PC-9 (cell line): ENCODE measurements around the gene CLN6. TPM values are rescaled to one million over a fixed set of nuclear protein-coding genes. Genes with fewer than 3 reads are reported as not detected.
"Not testable (repeated sequence)": the region's sequence is repeated elsewhere in the genome, so short reads cannot be mapped to it uniquely, and the experiment has no call there.

Source experiments
- BruUV-seq: library from RNA; stranded (reverse); fragments of 400-500 nt; replicated peaks from 2 replicates; lab custom pipeline; 2021; lab: Mats Ljungman, UMichigan
- CTCF ChIA-PET: fragments of 300-600 bp; sonication (Branson Sonifier 250); formaldehyde crosslinking; loops from one replicate; lab custom pipeline; 2022; ENCODE audit warnings: antibody characterized with exemption; lab: Charles Lee
- POLR2A ChIA-PET: fragments of 300-600 bp; sonication (Branson Sonifier 250); formaldehyde crosslinking; loops from one replicate; lab custom pipeline; 2022; ENCODE audit warnings: antibody characterized with exemption; ENCODE audit not compliant: unreplicated experiment; lab: Charles Lee
- DNase-seq, 2 experiments: peaks; one replicate each; pipeline versions ENCODE4 v3.0.0 to v3.0.0-alpha.2; 2015 to 2022; ENCODE audit warnings: mixed read lengths in 1 of 2
- H2AFZ ChIP-seq: fragments of 200-600 bp; sonication (generic); 2 replicates; pipeline ENCODE4 v1.8.1; 2017; ENCODE audit warnings: antibody characterized with exemption
- H3F3A ChIP-seq: fragments of 200-600 bp; sonication (generic); 2 replicates; pipeline ENCODE4 v1.8.1; 2017; ENCODE audit warnings: antibody characterized with exemption, mild to moderate bottlenecking, low read depth; ENCODE audit not compliant: insufficient read depth
- H3K27ac ChIP-seq: fragments of 200-600 bp; sonication (generic); 2 replicates; pipeline ENCODE4 v1.6.1; 2016; ENCODE audit warnings: mixed run types
- H3K27me3 ChIP-seq: fragments of 200-600 bp; sonication (generic); 2 replicates; pipeline ENCODE4 v1.6.1; 2016; ENCODE audit warnings: low read depth, mixed run types; ENCODE audit not compliant: insufficient read depth
- H3K36me3 ChIP-seq: fragments of 200-600 bp; sonication (generic); 2 replicates; pipeline ENCODE4 v1.6.1; 2016; ENCODE audit warnings: low read depth, mixed run types
- H3K4me1 ChIP-seq: fragments of 200-600 bp; sonication (generic); replicated peaks from 2 replicates; pipeline ENCODE4 v1.6.1; 2016; ENCODE audit warnings: mixed run types; ENCODE audit not compliant: insufficient read depth
- H3K4me2 ChIP-seq: fragments of 200-600 bp; sonication (generic); 2 replicates; pipeline ENCODE4 v1.6.1; 2017; ENCODE audit warnings: mixed run types
- H3K4me3 ChIP-seq: fragments of 200-600 bp; sonication (generic); 2 replicates; pipeline ENCODE4 v1.6.1; 2016; ENCODE audit warnings: mixed run types
- H3K79me2 ChIP-seq: fragments of 200-600 bp; sonication (generic); 2 replicates; pipeline ENCODE4 v1.6.1; 2017; ENCODE audit warnings: low read depth, mixed run types
- H3K9me2 ChIP-seq: fragments of 200-600 bp; sonication (generic); 2 replicates; pipeline ENCODE4 v1.8.1; 2017; ENCODE audit warnings: mild to moderate bottlenecking; ENCODE audit not compliant: insufficient read depth
- H3K9me3 ChIP-seq: fragments of 200-600 bp; sonication (generic); 2 replicates; pipeline ENCODE4 v1.8.1; 2016; ENCODE audit warnings: low read depth; ENCODE audit not compliant: insufficient read depth
- H4K20me1 ChIP-seq: fragments of 200-600 bp; sonication (generic); 2 replicates; pipeline ENCODE4 v1.8.1; 2017; ENCODE audit not compliant: insufficient read depth
- EZH2 ChIP-seq: fragments of 200-600 bp; sonication (generic); IDR thresholded peaks from 2 replicates; pipeline ENCODE4 v1.8.0; 2017; ENCODE audit warnings: antibody characterized with exemption, low read depth
- intact Hi-C: fragments of 100-400 bp; cut with micrococcal nuclease; formaldehyde crosslinking; loops from one replicate; pipeline ENCODE4 v1.10.0; 2022; ENCODE audit not compliant: unreplicated experiment
- total RNA-seq: library from RNA; stranded (reverse); gene quantifications from 2 replicates; pipeline ENCODE4 v1.2.3, GENCODE V29; 2021
- TF ChIP-seq, protein P1 (sequence below): fragments of 200-600 bp; sonication (generic); conservative IDR thresholded peaks from 2 replicates; pipeline ENCODE4 v1.6.1; 2017; ENCODE audit warnings: mixed run types, antibody characterized with exemption, mild to moderate bottlenecking, moderate library complexity

Gene CLN6
- total RNA-seq, 1 experiment from 2014 or later: 48.7 TPM

DNA sequence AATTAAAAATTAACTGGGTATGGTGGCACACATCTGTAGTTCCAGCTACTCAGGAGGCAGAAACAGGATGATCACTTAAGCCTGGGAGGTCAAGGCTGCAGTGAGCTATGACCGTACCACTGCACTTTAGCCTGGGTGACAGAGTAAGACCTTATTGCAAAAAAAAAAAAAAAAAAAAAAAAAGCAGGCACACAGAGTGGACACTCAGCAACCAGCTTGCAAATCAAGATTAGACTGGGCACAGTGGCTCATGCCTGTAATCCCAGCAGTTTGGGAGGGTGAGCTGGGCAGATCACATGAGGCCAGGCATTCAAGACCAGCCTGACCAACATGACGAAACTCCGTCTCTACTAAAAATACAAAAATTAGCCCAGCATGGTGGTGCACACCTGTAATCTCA is 5.4 kb downstream of the CLN6 start:
- Histone ChIP-seq H3K4me3 (no peak overlapping the region), H4K20me1 (no peaks in the 10 kb centered on the region), H2AFZ (no peak overlapping the region), H3K27me3 (no peaks in the 10 kb centered on the region), H3K9me2 (no peaks in the 10 kb centered on the region), H3K4me2 (no peak overlapping the region), H3K36me3 (no peaks in the 10 kb centered on the region), H3K4me1 (0 out of 2 replicates have a peak, but pooled peaks cover 9% of the 10 kb centered on the region), H3F3A (peaks cover 3% of the 10 kb centered on the region; the same call in 1 of the 2 replicates), H3K27ac (no peak overlapping the region), H3K79me2 (peaks cover 58% of the 10 kb centered on the region), H3K9me3 (no peaks in the 10 kb centered on the region)
- intact Hi-C loops: no loop called here
- TF ChIP-seq, protein P1, sequence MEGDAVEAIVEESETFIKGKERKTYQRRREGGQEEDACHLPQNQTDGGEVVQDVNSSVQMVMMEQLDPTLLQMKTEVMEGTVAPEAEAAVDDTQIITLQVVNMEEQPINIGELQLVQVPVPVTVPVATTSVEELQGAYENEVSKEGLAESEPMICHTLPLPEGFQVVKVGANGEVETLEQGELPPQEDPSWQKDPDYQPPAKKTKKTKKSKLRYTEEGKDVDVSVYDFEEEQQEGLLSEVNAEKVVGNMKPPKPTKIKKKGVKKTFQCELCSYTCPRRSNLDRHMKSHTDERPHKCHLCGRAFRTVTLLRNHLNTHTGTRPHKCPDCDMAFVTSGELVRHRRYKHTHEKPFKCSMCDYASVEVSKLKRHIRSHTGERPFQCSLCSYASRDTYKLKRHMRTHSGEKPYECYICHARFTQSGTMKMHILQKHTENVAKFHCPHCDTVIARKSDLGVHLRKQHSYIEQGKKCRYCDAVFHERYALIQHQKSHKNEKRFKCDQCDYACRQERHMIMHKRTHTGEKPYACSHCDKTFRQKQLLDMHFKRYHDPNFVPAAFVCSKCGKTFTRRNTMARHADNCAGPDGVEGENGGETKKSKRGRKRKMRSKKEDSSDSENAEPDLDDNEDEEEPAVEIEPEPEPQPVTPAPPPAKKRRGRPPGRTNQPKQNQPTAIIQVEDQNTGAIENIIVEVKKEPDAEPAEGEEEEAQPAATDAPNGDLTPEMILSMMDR: no peak
- TF ChIP-seq EZH2: no peak
- ChIA-PET CTCF (interaction anchor here (0.6 kb wide), 1 partner anchor 47 kb away, joined by 5 read pairs; no protein-coding TSS in a partner anchor), POLR2A (no interaction called here)
- no peak for DNase-seq
- BruUV-seq: no TSS peak

DNA sequence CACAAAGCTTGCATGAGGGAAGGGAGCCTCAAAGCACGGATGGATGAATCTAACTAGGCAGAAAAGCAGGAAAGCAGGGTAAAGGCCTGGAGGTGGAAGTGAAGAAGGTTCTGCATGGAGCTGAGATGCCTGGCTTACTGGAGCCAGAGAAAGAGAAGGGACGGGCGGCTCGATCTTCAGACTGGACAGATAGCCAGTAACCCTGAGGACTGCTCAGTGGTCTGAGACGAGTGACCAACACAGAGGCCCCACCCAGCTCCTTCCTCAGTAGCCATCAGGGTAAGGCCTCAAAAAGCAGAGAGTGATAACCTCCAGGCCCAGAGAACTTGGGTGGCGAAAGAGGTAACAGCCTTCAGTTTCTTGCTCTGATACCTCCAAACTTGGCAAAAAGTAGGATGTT is 6.4 kb downstream of the CLN6 start:
- Histone ChIP-seq H3K27ac (no peak overlapping the region), H3K9me3 (no peaks in the 10 kb centered on the region), H3K4me2 (no peak overlapping the region), H3K4me1 (0 out of 2 replicates have a peak, but pooled peaks cover 4% of the 10 kb centered on the region), H4K20me1 (no peaks in the 10 kb centered on the region), H3K4me3 (no peak overlapping the region), H3K79me2 (peaks cover 52% of the 10 kb centered on the region), H3K9me2 (no peaks in the 10 kb centered on the region), H3K27me3 (no peaks in the 10 kb centered on the region), H3F3A (peaks cover 3% of the 10 kb centered on the region; the same call in 1 of the 2 replicates), H2AFZ (no peak overlapping the region), H3K36me3 (no peaks in the 10 kb centered on the region)
- intact Hi-C loops: no loop called here
- CTCF ChIA-PET: no interaction called here
- POLR2A ChIA-PET: no interaction called here
- BruUV-seq: no TSS peak
- TF ChIP-seq, protein P1: no peak
- TF ChIP-seq EZH2: no peak
- DNase-seq: no peak

DNA sequence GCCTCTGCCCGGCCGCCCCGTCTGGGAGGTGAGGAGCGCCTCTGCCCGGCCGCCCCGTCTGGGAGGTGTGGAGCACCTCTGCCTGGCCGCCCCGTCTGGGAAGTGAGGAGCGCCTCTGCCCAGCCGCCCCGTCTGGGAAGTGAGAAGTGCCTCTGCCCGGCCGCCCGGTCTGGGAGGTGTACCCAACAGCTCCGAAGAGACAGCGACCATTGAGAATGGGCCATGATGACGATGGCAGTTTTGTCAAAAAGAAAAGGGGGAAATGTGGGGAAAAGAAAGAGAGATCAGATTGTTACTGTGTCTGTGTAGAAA is 7.1 kb downstream of the CLN6 start:
- H3K27me3 ChIP-seq, CTCF ChIA-PET, H3F3A ChIP-seq, H2AFZ ChIP-seq, POLR2A ChIA-PET, H3K9me2 ChIP-seq, H3K4me2 ChIP-seq, intact Hi-C loops, H3K27ac ChIP-seq, H4K20me1 ChIP-seq, H3K9me3 ChIP-seq, H3K4me1 ChIP-seq, BruUV-seq, DNase-seq, H3K4me3 ChIP-seq, H3K36me3 ChIP-seq: not testable (repeated sequence)
- H3K79me2 ChIP-seq: peaks cover 44% of the 10 kb centered on the region

DNA sequence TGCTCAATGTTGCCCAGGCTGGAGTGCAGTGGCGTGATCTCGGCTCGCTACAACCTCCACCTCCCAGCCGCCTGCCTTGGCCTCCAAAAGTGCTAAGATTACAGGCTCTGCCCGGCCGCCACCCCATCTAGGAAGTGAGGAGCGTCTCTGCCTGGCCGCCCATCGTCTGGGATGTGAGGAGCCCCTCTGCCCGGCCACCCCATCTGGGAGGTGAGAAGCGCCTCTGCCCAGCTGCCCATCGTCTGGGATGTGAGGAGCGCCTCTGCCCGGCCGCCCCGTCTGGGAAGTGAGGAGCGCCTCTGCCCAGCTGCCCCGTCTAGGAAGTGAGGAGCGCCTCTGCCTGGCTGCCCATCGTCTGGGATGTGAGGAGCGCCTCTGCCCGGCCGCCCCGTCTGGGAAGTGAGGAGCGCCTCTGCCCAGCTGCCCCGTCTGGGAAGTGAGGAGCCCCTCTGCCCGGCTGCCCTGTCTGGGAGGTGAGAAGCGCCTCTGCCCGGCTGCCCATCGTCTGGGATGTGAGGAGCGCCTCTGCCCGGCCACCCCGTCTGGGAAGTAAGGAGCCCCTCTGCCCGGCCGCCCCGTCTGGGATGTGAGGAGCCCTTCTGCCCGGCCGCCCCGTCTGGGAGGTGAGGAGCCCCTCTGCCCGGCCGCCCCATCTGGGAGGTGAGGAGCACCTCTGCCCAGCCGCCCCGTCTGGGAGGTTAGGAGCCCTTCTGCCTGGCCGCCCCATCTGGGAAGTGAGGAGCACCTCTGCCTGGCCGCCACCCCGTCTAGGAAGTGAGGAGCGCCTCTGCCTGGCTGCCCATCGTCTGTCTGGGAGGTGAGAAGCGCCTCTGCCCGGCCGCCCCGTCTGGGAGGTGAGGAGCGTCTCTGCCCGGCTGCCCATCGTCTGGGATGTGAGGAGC is 7.7 kb downstream of the CLN6 start:
- CTCF ChIA-PET, DNase-seq, H3K4me2 ChIP-seq, H3K9me2 ChIP-seq, H3K36me3 ChIP-seq, intact Hi-C loops, H3K4me1 ChIP-seq, H3K27me3 ChIP-seq, BruUV-seq, H4K20me1 ChIP-seq, H3F3A ChIP-seq, H3K27ac ChIP-seq, H2AFZ ChIP-seq, H3K9me3 ChIP-seq, POLR2A ChIA-PET, H3K4me3 ChIP-seq: not testable (repeated sequence)
- peaks cover 39% of the 10 kb centered on the region for H3K79me2 ChIP-seq
